Adipocyte (in vitro differentiated cells): ENCODE data around the gene LRRC1.

Experiments used
- DNase-seq: peaks from one replicate; pipeline ENCODE4 v3.0.0-alpha.2; 2015; ENCODE audit warnings: low read depth
- H3K27me3 ChIP-seq: replicated peaks from 2 replicates; pipeline ENCODE4 v1.7.0; 2013; ENCODE audit warnings: mild to moderate bottlenecking, low read length, moderate library complexity; ENCODE audit not compliant: control insufficient read depth, insufficient read depth
- H3K36me3 ChIP-seq: 2 replicates; pipeline ENCODE4 v1.7.0; 2013; ENCODE audit warnings: low read length, mild to moderate bottlenecking, moderate library complexity; ENCODE audit not compliant: control insufficient read depth, insufficient read depth, severe bottlenecking
- H3K4me1 ChIP-seq: 2 replicates; pipeline ENCODE4 v1.7.0; 2013; ENCODE audit warnings: mild to moderate bottlenecking, low read length, moderate library complexity; ENCODE audit not compliant: control insufficient read depth, insufficient read depth
- H3K4me3 ChIP-seq: 2 replicates; pipeline ENCODE4 v1.7.0; 2013; ENCODE audit warnings: mild to moderate bottlenecking, low read length, moderate library complexity
- H3K9ac ChIP-seq: 2 replicates; pipeline ENCODE4 v1.7.0; 2013; ENCODE audit warnings: mild to moderate bottlenecking, low read length, moderate library complexity
- H3K9me3 ChIP-seq: 2 replicates; pipeline ENCODE4 v1.7.0; 2013; ENCODE audit warnings: mild to moderate bottlenecking, low read length, moderate library complexity; ENCODE audit not compliant: control insufficient read depth

Gene LRRC1

GRCh38 chr6:53851561-53851960 is 56.8 kb downstream of the LRRC1 start:
- no peaks in the 10 kb centered on the region for H3K36me3 ChIP-seq
- no peak overlapping the region for H3K9ac ChIP-seq
- no peak overlapping the region for H3K4me3 ChIP-seq
- H3K4me1 ChIP-seq, result no peaks in the 10 kb centered on the region
- DNase-seq, result no peak
- no peaks in the 10 kb centered on the region for H3K27me3 ChIP-seq
- H3K9me3 ChIP-seq, result no peaks in the 10 kb centered on the region

- no peaks in the 10 kb centered on the region for H3K27me3 ChIP-seq
- DNase-seq, result no peak
- peaks cover 5% of the 10 kb centered on the region for H3K4me1 ChIP-seq
- no peaks in the 10 kb centered on the region for H3K9me3 ChIP-seq
- no peak overlapping the region for H3K4me3 ChIP-seq
- H3K9ac ChIP-seq, result no peak overlapping the region
- H3K36me3 ChIP-seq, result no peaks in the 10 kb centered on the region
Measured at GRCh38 chr6:53852805-53853204, 58.0 kb downstream of the LRRC1 start.

- Histone ChIP-seq H3K36me3 (no peaks in the 10 kb centered on the region), H3K4me1 (peaks cover 12% of the 10 kb centered on the region), H3K9me3 (no peaks in the 10 kb centered on the region), H3K4me3 (no peak overlapping the region), H3K9ac (no peak overlapping the region), H3K27me3 (no peaks in the 10 kb centered on the region)
- no peak for DNase-seq
Measured at GRCh38 chr6:53854843-53855567, 60.2 kb downstream of the LRRC1 start.

GRCh38 chr6:53855940-53856339 is 61.1 kb downstream of the LRRC1 start:
- H3K4me3 ChIP-seq, result no peak overlapping the region
- H3K9ac ChIP-seq, result no peak overlapping the region
- H3K36me3 ChIP-seq, result no peaks in the 10 kb centered on the region
- H3K9me3 ChIP-seq, result no peaks in the 10 kb centered on the region
- no peak for DNase-seq
- H3K27me3 ChIP-seq, result no peaks in the 10 kb centered on the region
- H3K4me1 ChIP-seq, result peaks cover 12% of the 10 kb centered on the region

DNA sequence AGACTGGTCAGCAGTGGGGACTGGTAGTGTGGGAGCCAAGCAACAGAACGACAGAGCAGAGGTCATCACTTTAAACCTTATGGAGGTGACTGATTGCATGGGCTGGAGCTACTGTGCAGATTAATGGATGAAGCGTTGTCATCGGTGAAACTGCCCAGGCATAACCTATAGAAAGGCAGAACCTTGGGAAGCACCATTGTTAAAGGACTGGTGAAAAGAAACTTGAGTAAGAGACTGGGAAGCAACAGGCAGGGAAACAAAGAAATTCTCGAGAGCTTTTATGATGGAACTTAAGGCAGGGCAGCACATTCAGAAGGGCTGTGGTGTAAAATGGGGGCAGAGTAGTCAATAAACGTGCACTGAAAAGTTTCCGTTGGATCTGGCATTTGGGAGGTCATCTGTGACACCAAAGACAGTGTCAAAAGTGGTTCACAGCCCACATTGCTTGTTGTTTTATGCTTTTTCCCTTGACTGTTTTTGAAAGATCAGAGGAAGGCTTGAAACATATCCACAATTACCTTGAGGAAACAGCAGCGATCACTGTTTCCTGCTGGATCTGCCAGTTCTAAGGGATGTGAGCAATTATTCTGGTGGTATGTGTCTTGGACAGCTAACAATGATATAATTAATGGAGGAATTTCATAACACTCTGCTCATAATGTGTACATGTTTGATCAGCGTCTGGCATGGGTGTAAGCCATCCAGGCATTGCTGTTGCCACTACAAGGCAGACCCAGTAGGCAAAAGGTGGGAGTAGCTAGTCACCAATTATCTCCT is 62.7 kb downstream of the LRRC1 start:
- no peak for DNase-seq
- H3K36me3 ChIP-seq, result no peaks in the 10 kb centered on the region
- peaks cover 24% of the 10 kb centered on the region for H3K4me1 ChIP-seq
- H3K9me3 ChIP-seq, result no peaks in the 10 kb centered on the region
- H3K27me3 ChIP-seq, result no peaks in the 10 kb centered on the region
- H3K4me3 ChIP-seq, result no peak overlapping the region
- no peak overlapping the region for H3K9ac ChIP-seq

GRCh38 chr6:53858196-53858595 is 63.4 kb downstream of the LRRC1 start:
- no peaks in the 10 kb centered on the region for H3K9me3 ChIP-seq
- H3K36me3 ChIP-seq, result no peaks in the 10 kb centered on the region
- H3K9ac ChIP-seq, result no peak overlapping the region
- DNase-seq, result no peak
- no peaks in the 10 kb centered on the region for H3K27me3 ChIP-seq
- peaks cover 31% of the 10 kb centered on the region for H3K4me1 ChIP-seq
- no peak overlapping the region for H3K4me3 ChIP-seq

DNA sequence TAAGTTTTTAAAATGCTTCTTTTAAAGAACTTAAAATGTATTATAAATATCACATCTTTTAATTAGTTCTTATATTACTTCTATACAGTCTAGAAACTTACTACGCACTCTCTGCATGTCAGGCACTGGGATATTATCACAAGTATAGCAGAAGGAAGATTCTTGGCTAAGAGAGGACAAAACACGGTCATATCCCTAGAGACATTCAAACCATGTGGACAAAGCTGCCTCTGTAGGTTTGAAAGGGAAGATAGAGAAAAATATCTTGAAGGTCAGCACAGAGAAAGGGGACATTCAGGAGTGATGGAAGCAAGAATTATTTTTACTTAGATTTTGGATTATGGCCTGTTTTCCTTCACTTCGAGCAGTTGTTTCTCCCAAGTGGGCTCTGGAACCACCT is 64.1 kb downstream of the LRRC1 start:
- Histone ChIP-seq H3K9me3 (no peaks in the 10 kb centered on the region), H3K36me3 (no peaks in the 10 kb centered on the region), H3K4me1 (peaks cover 34% of the 10 kb centered on the region), H3K4me3 (no peak overlapping the region), H3K9ac (no peak overlapping the region), H3K27me3 (no peaks in the 10 kb centered on the region)
- no peak for DNase-seq

GRCh38 chr6:53860511-53860910 is 65.7 kb downstream of the LRRC1 start:
- no peak for DNase-seq

DNA sequence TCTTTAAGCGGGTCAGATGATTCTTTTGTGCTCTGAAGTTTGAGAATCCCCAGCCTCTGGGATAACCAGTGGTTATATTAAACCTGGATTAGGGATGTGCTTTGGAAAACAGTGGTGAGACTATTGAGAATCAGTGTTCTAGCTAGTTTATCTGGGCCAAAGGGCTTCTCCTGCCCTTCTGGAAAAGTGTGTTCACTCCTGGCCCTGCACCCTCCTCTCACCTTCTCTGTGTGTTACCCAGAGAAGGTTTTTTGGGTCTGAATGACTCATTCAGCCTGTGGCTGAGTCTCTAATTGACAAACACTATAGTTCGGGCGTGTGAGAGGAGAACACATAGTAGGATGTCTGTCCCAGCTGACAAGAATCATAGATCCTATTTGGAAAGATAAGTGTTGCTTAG is 66.7 kb downstream of the LRRC1 start:
- no peaks in the 10 kb centered on the region for H3K36me3 ChIP-seq
- DNase-seq, result no peak
- H3K4me1 ChIP-seq, result peaks cover 34% of the 10 kb centered on the region
- no peaks in the 10 kb centered on the region for H3K27me3 ChIP-seq
- H3K4me3 ChIP-seq, result no peak overlapping the region
- H3K9me3 ChIP-seq, result no peaks in the 10 kb centered on the region
- no peak overlapping the region for H3K9ac ChIP-seq

More at GRCh38 chr6:53860511-53860910, 65.7 kb downstream of the LRRC1 start:
- no peaks in the 10 kb centered on the region for H3K27me3 ChIP-seq
- H3K9me3 ChIP-seq, result no peaks in the 10 kb centered on the region
- no peaks in the 10 kb centered on the region for H3K36me3 ChIP-seq
- peaks cover 34% of the 10 kb centered on the region for H3K4me1 ChIP-seq
- no peak overlapping the region for H3K4me3 ChIP-seq
- H3K9ac ChIP-seq, result no peak overlapping the region

DNA sequence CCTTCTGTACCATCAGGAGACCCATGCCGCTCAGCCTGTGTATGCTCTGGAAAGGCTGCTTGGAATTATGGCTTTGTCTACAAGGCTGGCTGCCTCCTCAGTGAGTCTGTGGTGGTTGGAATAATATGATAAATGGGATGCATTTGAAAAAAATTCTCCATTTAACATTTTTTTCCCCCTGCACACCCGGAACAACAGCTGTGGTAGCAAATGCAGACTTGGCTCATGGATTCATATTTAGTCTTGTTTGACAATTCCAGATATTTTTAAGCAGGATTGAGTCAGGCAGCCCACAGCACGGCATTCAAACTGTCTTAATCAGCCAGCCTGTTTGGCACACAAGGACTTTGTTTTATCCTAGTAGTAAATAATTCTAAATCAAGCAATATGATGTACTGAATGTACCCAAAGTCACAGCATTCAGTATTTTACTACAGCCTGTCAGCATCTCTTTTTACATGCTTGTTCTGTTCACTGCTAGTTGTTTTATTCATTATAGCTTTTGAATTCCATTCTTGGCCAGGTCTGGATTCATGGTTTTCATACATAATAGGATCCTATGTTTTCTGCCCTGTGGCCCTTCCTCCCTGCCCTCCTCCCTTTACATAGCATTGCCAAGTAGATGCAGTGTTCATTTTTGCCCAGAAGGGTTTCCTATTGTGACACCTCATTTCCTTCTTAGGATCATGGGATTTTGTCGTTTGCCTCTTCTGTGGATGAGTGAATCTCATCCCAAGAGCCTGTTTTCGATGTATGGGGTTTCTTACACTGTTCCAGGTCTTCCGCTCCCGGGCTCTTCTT is 68.1 kb downstream of the LRRC1 start:
- Histone ChIP-seq H3K4me3 (peak overlapping the region; percentile 16), H3K4me1 (peaks cover 29% of the 10 kb centered on the region), H3K27me3 (no peaks in the 10 kb centered on the region), H3K9ac (no peak overlapping the region), H3K9me3 (no peaks in the 10 kb centered on the region), H3K36me3 (no peaks in the 10 kb centered on the region)
- peak; percentile 77 for DNase-seq

- Histone ChIP-seq H3K9ac (no peak overlapping the region), H3K36me3 (no peaks in the 10 kb centered on the region), H3K4me1 (peaks cover 23% of the 10 kb centered on the region), H3K9me3 (no peaks in the 10 kb centered on the region), H3K4me3 (no peak overlapping the region), H3K27me3 (no peaks in the 10 kb centered on the region)
- DNase-seq, result no peak
Measured at GRCh38 chr6:53864781-53865180, 70.0 kb downstream of the LRRC1 start.
